OCI-LY7 (cell line): Measurements from ENCODE around the gene PGM3. TPM values are rescaled to one million over a fixed set of nuclear protein-coding genes. Genes with fewer than 3 reads are reported as not detected.

Source experiments
- BruUV-seq: library from RNA; stranded (reverse); fragments of 400-500 nt; replicated peaks from 2 replicates; lab custom pipeline; 2021; lab: Mats Ljungman, UMichigan
- CTCF ChIA-PET: fragments of 300-600 bp; sonication (Branson Sonifier 250); formaldehyde crosslinking; loops from one replicate; lab custom pipeline; 2022; ENCODE audit warnings: antibody characterized with exemption; ENCODE audit not compliant: unreplicated experiment; lab: Charles Lee
- POLR2A ChIA-PET: fragments of 300-600 bp; sonication (Branson Sonifier 250); formaldehyde crosslinking; loops from one replicate; lab custom pipeline; 2022; ENCODE audit warnings: antibody characterized with exemption; lab: Charles Lee
- DNase-seq: peaks from one replicate; pipeline ENCODE4 v3.0.0-alpha.2; 2015; ENCODE audit warnings: low spot score
- H2AFZ ChIP-seq: fragments of 200-600 bp; sonication (generic), shearing (Covaris generic); 2 replicates; pipeline ENCODE4 v1.6.1; 2014; ENCODE audit warnings: mild to moderate bottlenecking, antibody characterized with exemption, low read length, moderate library complexity
- H3K27ac ChIP-seq: fragments of 200-600 bp; sonication (generic); 2 replicates; pipeline ENCODE4 v1.5.1; 2014; ENCODE audit warnings: mixed run types, low read depth, mild to moderate bottlenecking, moderate library complexity, low read length, inconsistent platforms; ENCODE audit not compliant: poor library complexity, severe bottlenecking
- H3K36me3 ChIP-seq: fragments of 200-600 bp; sonication (generic); 2 replicates; pipeline ENCODE4 v1.6.1; 2014; ENCODE audit warnings: mild to moderate bottlenecking, antibody characterized with exemption, low read length, moderate library complexity, mixed read lengths; ENCODE audit not compliant: insufficient read depth
- H3K4me1 ChIP-seq: fragments of 200-600 bp; sonication (generic); 2 replicates; pipeline ENCODE4 v1.5.1; 2014; ENCODE audit warnings: mild to moderate bottlenecking, low read length; ENCODE audit not compliant: insufficient read depth, poor library complexity, severe bottlenecking
- H3K4me2 ChIP-seq: fragments of 200-600 bp; sonication (generic); 2 replicates; pipeline ENCODE4 v1.6.1; 2014; ENCODE audit warnings: mild to moderate bottlenecking, low read length
- H3K4me3 ChIP-seq: fragments of 200-600 bp; sonication (generic); 2 replicates; pipeline ENCODE4 v1.5.1; 2014; ENCODE audit warnings: mild to moderate bottlenecking, low read depth, low read length; ENCODE audit not compliant: poor library complexity, severe bottlenecking
- H3K79me2 ChIP-seq: fragments of 200-600 bp; sonication (generic); 2 replicates; pipeline ENCODE4 v1.6.1; 2016; ENCODE audit warnings: low read depth, mild to moderate bottlenecking, low read length, moderate library complexity, mixed read lengths; ENCODE audit not compliant: insufficient read depth
- H3K9me2 ChIP-seq: fragments of 200-600 bp; sonication (generic); 2 replicates; pipeline ENCODE4 v1.6.1; 2016; ENCODE audit warnings: mild to moderate bottlenecking, low read length, mixed read lengths; ENCODE audit not compliant: insufficient read depth
- H3K9me3 ChIP-seq: fragments of 200-600 bp; sonication (generic); 2 replicates; pipeline ENCODE4 v1.6.1; 2014; ENCODE audit warnings: mild to moderate bottlenecking, mixed run types, low read length, mixed read lengths
- H4K20me1 ChIP-seq: fragments of 200-600 bp; sonication (generic); 2 replicates; pipeline ENCODE4 v1.6.1; 2014; ENCODE audit warnings: mild to moderate bottlenecking, antibody characterized with exemption, low read length, moderate library complexity, mixed read lengths; ENCODE audit not compliant: insufficient read depth
- CTCF ChIP-seq: fragments of 200-600 bp; sonication (generic); conservative IDR thresholded peaks from 2 replicates; pipeline ENCODE4 v1.5.1; 2014; ENCODE audit warnings: mild to moderate bottlenecking, antibody characterized with exemption, low read length, moderate library complexity, mixed read lengths
- EZH2phosphoT487 ChIP-seq: fragments of 200-600 bp; sonication (generic); IDR thresholded peaks from 2 replicates; pipeline ENCODE4 v1.6.1; 2018; ENCODE audit warnings: low read depth, borderline replicate concordance, mild to moderate bottlenecking, mixed run types, antibody characterized with exemption, low read length, moderate library complexity, mixed read lengths
- intact Hi-C: fragments of 100-400 bp; cut with micrococcal nuclease; formaldehyde crosslinking; loops from one replicate; pipeline ENCODE4 v1.10.0; 2022; ENCODE audit not compliant: unreplicated experiment
- total RNA-seq, 2 experiments: library from RNA; depleted of rRNA in 1 of 2; stranded (reverse); fragments of >200 nt in 1 of 2; shearing (Covaris generic) in 1 of 2; gene quantifications; 2 replicates each; pipeline ENCODE4 v1.2.3, GENCODE V29; 2014 to 2022

The PGM3 gene
- total RNA-seq, 2 experiments from 2014 or later = 17.5 to 37.4 TPM

GRCh38 chr6:83199863-83200225, 6.8 kb upstream of the PGM3 start:
- H3K27ac ChIP-seq = no peak overlapping the region
- no peak overlapping the region for H3K4me2 ChIP-seq
- no peaks in the 10 kb centered on the region for H3K79me2 ChIP-seq
- no peaks in the 10 kb centered on the region for H3K4me1 ChIP-seq
- H2AFZ ChIP-seq = no peak overlapping the region
- H3K9me2 ChIP-seq = no peaks in the 10 kb centered on the region
- no peaks in the 10 kb centered on the region for H3K36me3 ChIP-seq
- no peaks in the 10 kb centered on the region for H4K20me1 ChIP-seq
- ChIA-PET CTCF (no interaction called here), POLR2A (no interaction called here)
- intact Hi-C loops = loop anchor here (10.0 kb wide), 1 partner anchor 665 kb away; no protein-coding TSS in a partner anchor
- BruUV-seq = no TSS peak
- no peak overlapping the region for H3K4me3 ChIP-seq
- no peaks in the 10 kb centered on the region for H3K9me3 ChIP-seq
- DNase-seq = no peak
- TF ChIP-seq EZH2phosphoT487 (no peak), CTCF (no peak)

- no peak for TF ChIP-seq EZH2phosphoT487
- no peak for TF ChIP-seq CTCF
- H3K4me3 ChIP-seq = no peak overlapping the region
- no peaks in the 10 kb centered on the region for H4K20me1 ChIP-seq
- H2AFZ ChIP-seq = no peak overlapping the region
- CTCF ChIA-PET = no interaction called here
- H3K36me3 ChIP-seq = no peaks in the 10 kb centered on the region
- BruUV-seq = no TSS peak
- no peak overlapping the region for H3K4me2 ChIP-seq
- H3K27ac ChIP-seq = no peak overlapping the region
- no peaks in the 10 kb centered on the region for H3K9me3 ChIP-seq
- peaks cover under 1% of the 10 kb centered on the region for H3K4me1 ChIP-seq
- intact Hi-C loops = loop anchor here (10.0 kb wide), 1 partner anchor 665 kb away; no protein-coding TSS in a partner anchor
- H3K79me2 ChIP-seq = no peaks in the 10 kb centered on the region
- no peaks in the 10 kb centered on the region for H3K9me2 ChIP-seq
- POLR2A ChIA-PET = no interaction called here
- DNase-seq = no peak
These were observed 6.3 kb upstream of the PGM3 start for GRCh38 chr6:83199173-83199862.

- Histone ChIP-seq H3K79me2 (no peaks in the 10 kb centered on the region), H3K4me3 (no peak overlapping the region), H3K4me2 (no peak overlapping the region), H3K4me1 (peaks cover 5% of the 10 kb centered on the region), H2AFZ (no peak overlapping the region), H3K27ac (no peak overlapping the region), H3K36me3 (no peaks in the 10 kb centered on the region), H3K9me2 (no peaks in the 10 kb centered on the region), H3K9me3 (no peaks in the 10 kb centered on the region), H4K20me1 (no peaks in the 10 kb centered on the region)
- no peak for DNase-seq
- no TSS peak for BruUV-seq
- ChIA-PET CTCF (no interaction called here), POLR2A (interaction anchor here (1.0 kb wide), 1 partner anchor 13 kb away, joined by 3 read pairs; no protein-coding TSS in a partner anchor)
- intact Hi-C loops = loop anchor here (10.0 kb wide), 1 partner anchor 666 kb away; no protein-coding TSS in a partner anchor
- no peak for TF ChIP-seq CTCF
- TF ChIP-seq EZH2phosphoT487 = no peak
These were observed 5.6 kb upstream of the PGM3 start for GRCh38 chr6:83198486-83199172.
